ENCODE measurements around the gene NIBAN1.

- no peak for TF ChIP-seq EP300 (IDR thresholded peaks at IDR 0.05)
- no peak for TF ChIP-seq CTCF (IDR thresholded peaks at IDR 0.05)
- no peak for TF ChIP-seq POLR2A (IDR thresholded peaks at IDR 0.05)
These were observed 20.0 kb upstream of the NIBAN1 start for GRCh38 chr1:184994301-184994700.
